ENCODE measurements around the gene UBALD2.
"Not testable (repeated sequence)": the region's sequence is repeated elsewhere in the genome, so short reads cannot be mapped to it uniquely, and the experiment has no call there.

UBALD2 gene

GRCh38 chr17:76253841-76254240 is 11.3 kb upstream of the UBALD2 start:
- no peak for TF ChIP-seq CTCF (IDR thresholded peaks at IDR 0.05)
- Histone ChIP-seq H3K9me3 (no peaks in the 10 kb centered on the region), H3K27me3 (peaks cover 0 to 50% of the 10 kb centered on the region in 2 donors), H3K27ac (no peak overlapping the region), H3K36me3 (no peaks in the 10 kb centered on the region), H3K4me3 (no peak overlapping the region), H3K4me1 (no peaks in the 10 kb centered on the region)
- intact Hi-C loops (cut with DNase I; ENCODE audit: low total_unique reads) = no loop called here
- DNase-seq = no peak

GRCh38 chr17:76254275-76254674 is 10.9 kb upstream of the UBALD2 start:
- Histone ChIP-seq H3K27ac (no peak overlapping the region), H3K9me3 (no peaks in the 10 kb centered on the region), H3K4me3 (no peak overlapping the region), H3K36me3 (no peaks in the 10 kb centered on the region), H3K27me3 (peaks cover 0 to 46% of the 10 kb centered on the region in 2 donors), H3K4me1 (no peaks in the 10 kb centered on the region)
- TF ChIP-seq CTCF (IDR thresholded peaks at IDR 0.05) = no peak
- intact Hi-C loops (cut with DNase I; ENCODE audit: low total_unique reads) = no loop called here
- DNase-seq = peak in 1 of 2 donors; percentile 1

GRCh38 chr17:76255801-76256429 is 9.2 kb upstream of the UBALD2 start:
- no peak overlapping the region for H3K4me3 ChIP-seq
- TF ChIP-seq CTCF (IDR thresholded peaks at IDR 0.05) = no peak
- H3K36me3 ChIP-seq = no peaks in the 10 kb centered on the region
- no peaks in the 10 kb centered on the region for H3K9me3 ChIP-seq
- intact Hi-C loops (cut with DNase I; ENCODE audit: low total_unique reads) = no loop called here
- peak; percentile 5 to 10 for DNase-seq
- no peaks in the 10 kb centered on the region for H3K4me1 ChIP-seq
- no peak overlapping the region for H3K27ac ChIP-seq
- peaks cover 0 to 33% of the 10 kb centered on the region in 2 donors for H3K27me3 ChIP-seq

- H3K36me3 ChIP-seq; H3K4me3 ChIP-seq; H3K4me1 ChIP-seq; H3K9me3 ChIP-seq; intact Hi-C loops (cut with DNase I; ENCODE audit: low total_unique reads); H3K27ac ChIP-seq: not testable (repeated sequence)
- peaks cover 0 to 29% of the 10 kb centered on the region in 2 donors for H3K27me3 ChIP-seq
- peak; percentile 1 to 39 for DNase-seq
Measured at GRCh38 chr17:76256430-76257050, 8.6 kb upstream of the UBALD2 start.

GRCh38 chr17:76260220-76260619 is 4.9 kb upstream of the UBALD2 start:
- intact Hi-C loops (cut with DNase I; ENCODE audit: low total_unique reads) = no loop called here
- H3K4me1 ChIP-seq = peaks cover 0 to 11% (median 7%) of the 10 kb centered on the region in 4 donors
- no peak for TF ChIP-seq CTCF (IDR thresholded peaks at IDR 0.05)
- no peak overlapping the region for H3K27ac ChIP-seq
- H3K36me3 ChIP-seq = no peaks in the 10 kb centered on the region
- no peak overlapping the region for H3K4me3 ChIP-seq
- H3K9me3 ChIP-seq = no peaks in the 10 kb centered on the region
- no peak for DNase-seq
- H3K27me3 ChIP-seq = peaks cover 0 to 4% of the 10 kb centered on the region in 2 donors

- H3K27me3 ChIP-seq = peaks cover 0 to 2% of the 10 kb centered on the region in 2 donors
- DNase-seq = no peak
- H3K9me3 ChIP-seq = no peaks in the 10 kb centered on the region
- no peak overlapping the region for H3K4me3 ChIP-seq
- TF ChIP-seq CTCF (IDR thresholded peaks at IDR 0.05) = no peak
- intact Hi-C loops (cut with DNase I; ENCODE audit: low total_unique reads) = no loop called here
- H3K4me1 ChIP-seq = peaks cover 0 to 11% (median 7%) of the 10 kb centered on the region in 4 donors
- no peak overlapping the region for H3K27ac ChIP-seq
- H3K36me3 ChIP-seq = no peaks in the 10 kb centered on the region
Measured at GRCh38 chr17:76260669-76261068, 4.5 kb upstream of the UBALD2 start.
